ENCODE results near the gene VASH2. TPM values are rescaled to one million over a fixed set of nuclear protein-coding genes. Genes with fewer than 3 reads are reported as not detected.
A peak's percentile ranks its signal among the peaks of the same experiment; 100 is the strongest.

VASH2 gene
- total RNA-seq, 1 donor from 2014 or later = 59.8 TPM

DNA sequence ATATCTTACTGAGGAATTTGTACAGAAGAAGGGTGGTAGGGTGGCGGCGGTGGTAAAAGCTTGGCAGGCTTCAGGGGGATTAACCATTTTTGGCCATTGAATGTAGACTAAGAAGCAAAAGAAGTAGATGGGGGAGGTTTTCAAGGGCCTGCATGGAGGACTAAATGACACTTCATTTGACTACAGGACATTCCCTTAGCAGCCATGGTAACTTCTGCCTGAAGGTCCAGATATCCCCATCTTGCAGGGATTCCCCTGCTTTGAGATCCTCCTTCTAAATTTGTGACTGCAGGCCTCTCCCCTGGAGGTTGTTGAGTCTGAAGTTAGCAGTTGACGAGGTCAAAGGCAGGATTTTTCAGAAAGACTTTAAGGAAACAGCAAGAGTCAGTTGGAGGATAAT is 4.8 kb downstream of the VASH2 start:
- no peaks in the 10 kb centered on the region for H3K36me3 Mint-ChIP-seq (ENCODE audit: unreplicated experiment)
- H3K9me3 Mint-ChIP-seq (ENCODE audit: unreplicated experiment) = peaks cover 19% of the 10 kb centered on the region
- peaks cover 8% of the 10 kb centered on the region for H3K27me3 Mint-ChIP-seq (ENCODE audit: unreplicated experiment)
- TF ChIP-seq, protein P1, sequence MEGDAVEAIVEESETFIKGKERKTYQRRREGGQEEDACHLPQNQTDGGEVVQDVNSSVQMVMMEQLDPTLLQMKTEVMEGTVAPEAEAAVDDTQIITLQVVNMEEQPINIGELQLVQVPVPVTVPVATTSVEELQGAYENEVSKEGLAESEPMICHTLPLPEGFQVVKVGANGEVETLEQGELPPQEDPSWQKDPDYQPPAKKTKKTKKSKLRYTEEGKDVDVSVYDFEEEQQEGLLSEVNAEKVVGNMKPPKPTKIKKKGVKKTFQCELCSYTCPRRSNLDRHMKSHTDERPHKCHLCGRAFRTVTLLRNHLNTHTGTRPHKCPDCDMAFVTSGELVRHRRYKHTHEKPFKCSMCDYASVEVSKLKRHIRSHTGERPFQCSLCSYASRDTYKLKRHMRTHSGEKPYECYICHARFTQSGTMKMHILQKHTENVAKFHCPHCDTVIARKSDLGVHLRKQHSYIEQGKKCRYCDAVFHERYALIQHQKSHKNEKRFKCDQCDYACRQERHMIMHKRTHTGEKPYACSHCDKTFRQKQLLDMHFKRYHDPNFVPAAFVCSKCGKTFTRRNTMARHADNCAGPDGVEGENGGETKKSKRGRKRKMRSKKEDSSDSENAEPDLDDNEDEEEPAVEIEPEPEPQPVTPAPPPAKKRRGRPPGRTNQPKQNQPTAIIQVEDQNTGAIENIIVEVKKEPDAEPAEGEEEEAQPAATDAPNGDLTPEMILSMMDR (IDR thresholded peaks at IDR 0.05; ENCODE audit: partially characterized antibody, unreplicated experiment) = no peak
- DNase-seq = no peak
- peaks cover 37% of the 10 kb centered on the region for H3K4me1 Mint-ChIP-seq (ENCODE audit: low read depth, unreplicated experiment)
- H3K27ac Mint-ChIP-seq (ENCODE audit: unreplicated experiment) = no peak overlapping the region
- no peak overlapping the region for H3K4me3 Mint-ChIP-seq (ENCODE audit: unreplicated experiment)

DNA sequence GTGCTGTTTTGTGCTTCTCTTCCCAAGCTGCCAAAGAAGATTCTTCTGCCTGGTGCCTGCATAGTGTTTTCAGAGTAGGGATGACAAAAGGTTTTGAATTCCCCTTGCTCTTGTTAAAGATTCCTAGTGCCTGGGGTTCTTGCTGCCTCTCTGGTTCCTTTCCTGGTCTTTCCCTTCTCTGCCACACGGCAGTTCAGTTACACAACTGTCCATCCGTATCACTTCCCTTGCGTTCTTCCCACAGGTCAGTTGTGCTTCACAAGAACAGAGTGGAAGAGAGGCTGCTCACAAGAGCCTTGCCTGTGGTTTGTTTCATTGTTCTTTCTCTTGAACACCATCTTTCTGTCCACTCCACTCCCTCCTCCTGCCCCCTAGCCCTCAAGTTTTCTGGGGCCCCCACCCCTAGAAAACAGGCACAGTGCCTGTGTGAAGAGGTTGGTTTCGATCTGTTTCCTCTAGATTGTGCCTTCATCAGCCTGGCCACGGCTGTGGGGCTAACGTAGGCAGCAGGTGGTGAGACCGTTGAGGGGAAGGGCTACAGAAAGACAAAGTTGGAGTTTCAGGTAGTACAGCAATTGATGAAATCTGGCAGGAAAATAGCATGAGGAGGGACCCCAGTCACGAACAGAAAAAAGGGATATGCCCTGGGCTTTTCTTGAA is 5.8 kb downstream of the VASH2 start:
- Mint-ChIP-seq H3K27me3 (ENCODE audit: unreplicated experiment) (peaks cover 6% of the 10 kb centered on the region), H3K4me3 (ENCODE audit: unreplicated experiment) (peak overlapping the region; percentile 32), H3K27ac (ENCODE audit: unreplicated experiment) (no peak overlapping the region), H3K36me3 (ENCODE audit: unreplicated experiment) (no peaks in the 10 kb centered on the region), H3K4me1 (ENCODE audit: low read depth, unreplicated experiment) (peaks cover 37% of the 10 kb centered on the region), H3K9me3 (ENCODE audit: unreplicated experiment) (peaks cover 16% of the 10 kb centered on the region)
- TF ChIP-seq, protein P1 (IDR thresholded peaks at IDR 0.05; ENCODE audit: partially characterized antibody, unreplicated experiment) = no peak
- no peak for DNase-seq

DNA sequence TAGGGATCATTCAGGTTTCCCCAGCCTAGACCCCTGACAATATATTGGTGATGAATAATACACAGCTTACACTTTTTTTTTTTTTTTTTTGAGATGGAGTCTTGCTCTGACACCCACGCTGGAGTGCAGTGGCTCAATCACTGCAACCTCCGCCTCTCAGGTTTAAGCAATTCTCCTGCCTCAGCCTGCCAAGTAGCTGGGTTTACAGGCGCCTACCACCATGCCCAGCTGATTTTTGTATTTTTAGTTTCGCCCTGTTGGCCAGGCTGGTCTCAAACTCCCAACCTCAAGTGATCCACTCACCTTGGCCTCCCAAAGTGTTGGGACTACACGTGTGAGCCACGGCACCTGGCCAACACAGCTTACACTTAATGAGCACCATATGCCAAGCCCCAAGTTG is 7.2 kb downstream of the VASH2 start:
- no peak for DNase-seq
- peaks cover 30% of the 10 kb centered on the region for H3K4me1 Mint-ChIP-seq (ENCODE audit: low read depth, unreplicated experiment)
- H3K9me3 Mint-ChIP-seq (ENCODE audit: unreplicated experiment) = peaks cover 12% of the 10 kb centered on the region
- no peak overlapping the region for H3K4me3 Mint-ChIP-seq (ENCODE audit: unreplicated experiment)
- H3K27me3 Mint-ChIP-seq (ENCODE audit: unreplicated experiment) = peaks cover 5% of the 10 kb centered on the region
- no peak overlapping the region for H3K27ac Mint-ChIP-seq (ENCODE audit: unreplicated experiment)
- TF ChIP-seq, protein P1 (IDR thresholded peaks at IDR 0.05; ENCODE audit: partially characterized antibody, unreplicated experiment) = no peak
- H3K36me3 Mint-ChIP-seq (ENCODE audit: unreplicated experiment) = no peaks in the 10 kb centered on the region

DNA sequence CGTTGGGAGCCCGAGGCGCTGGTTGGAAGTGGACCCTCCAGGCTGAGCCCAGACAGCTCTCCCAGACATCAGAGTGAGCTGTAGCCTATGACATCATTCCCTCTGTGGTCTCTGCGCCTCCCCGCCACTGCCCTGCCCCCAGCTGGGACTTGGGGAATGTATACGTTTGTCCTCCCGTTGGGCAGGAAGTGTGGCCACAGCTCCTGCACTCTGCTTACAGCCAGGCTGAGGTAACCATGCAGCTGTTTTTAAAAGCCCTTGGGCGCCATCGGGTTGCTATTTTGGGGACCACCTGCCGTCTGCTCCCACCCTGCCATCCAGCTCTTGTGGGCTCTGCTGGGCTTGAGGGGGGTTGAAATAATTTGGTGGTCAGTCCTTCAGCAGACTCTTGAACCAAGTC is 7.8 kb downstream of the VASH2 start:
- Mint-ChIP-seq H3K36me3 (ENCODE audit: unreplicated experiment) (no peaks in the 10 kb centered on the region), H3K27ac (ENCODE audit: unreplicated experiment) (no peak overlapping the region), H3K4me1 (ENCODE audit: low read depth, unreplicated experiment) (peaks cover 24% of the 10 kb centered on the region)

More for the DNA sequence above, 7.8 kb downstream of the VASH2 start:
- peaks cover 7% of the 10 kb centered on the region for H3K9me3 Mint-ChIP-seq (ENCODE audit: unreplicated experiment)
- peak; percentile 71 for DNase-seq
- H3K27me3 Mint-ChIP-seq (ENCODE audit: unreplicated experiment) = peaks cover 1% of the 10 kb centered on the region
- TF ChIP-seq, protein P1 (IDR thresholded peaks at IDR 0.05; ENCODE audit: partially characterized antibody, unreplicated experiment) = no peak
- H3K4me3 Mint-ChIP-seq (ENCODE audit: unreplicated experiment) = no peak overlapping the region
